T-helper 1 cell treated with Interleukin-12 subunit alpha and Interleukin-12 subunit beta and Interleukin-4 antibody, amounts not matched to agents 30 ng/mL and 1 ng/mL, for 36 hours (primary cell): ENCODE measurements around the gene PHKA2. TPM values are rescaled to one million over a fixed set of nuclear protein-coding genes. Genes with fewer than 3 reads are reported as not detected.

ENCODE experiments used
- intact Hi-C: fragments of 100-400 bp; cut with micrococcal nuclease; formaldehyde crosslinking; loops from one replicate; pipeline ENCODE4 v1.15.1; 2024
- total RNA-seq: library from RNA; stranded (reverse); gene quantifications from 2 replicates; pipeline ENCODE4 v1.2.3, GENCODE V29; 2022

Gene PHKA2
- total RNA-seq, 1 donor from 2014 or later, result 20.6 TPM

DNA sequence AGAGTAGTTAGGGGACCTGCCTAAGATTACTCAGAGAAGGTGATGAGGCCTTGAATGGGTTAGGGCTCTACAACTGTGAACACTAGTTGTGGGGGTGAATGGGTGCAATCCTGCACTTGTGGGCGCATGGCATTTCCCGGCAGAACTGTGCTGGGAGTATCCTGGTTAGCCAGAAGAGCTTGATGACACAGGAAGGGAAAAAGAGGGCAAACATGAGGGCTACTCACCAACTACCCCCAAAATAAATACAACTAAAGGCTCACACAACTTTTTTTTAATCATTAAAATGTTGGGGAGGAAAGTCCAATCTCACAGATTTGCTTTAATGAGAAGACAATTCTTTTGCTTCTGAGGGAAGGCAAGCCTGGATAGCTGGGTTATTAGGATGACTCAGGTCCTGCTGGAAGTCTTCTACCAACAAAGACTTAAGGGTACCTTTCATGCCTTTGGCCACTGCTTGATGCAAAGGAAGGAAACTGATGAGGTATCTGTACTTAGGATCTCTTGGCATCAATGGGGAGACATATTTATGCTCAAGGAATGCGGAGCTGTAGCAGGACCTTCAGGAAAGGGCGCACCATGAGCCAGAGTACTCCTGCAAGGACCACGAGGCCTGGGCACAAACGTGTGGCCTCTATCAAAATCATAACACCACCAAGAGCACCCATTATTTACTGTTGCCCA is 2.6 kb downstream of the PHKA2 start:
- intact Hi-C loops, result loop anchor here (10.0 kb wide), 1 partner anchor 1164 kb away; the partner anchor contains the start of gene EIF1AX

DNA sequence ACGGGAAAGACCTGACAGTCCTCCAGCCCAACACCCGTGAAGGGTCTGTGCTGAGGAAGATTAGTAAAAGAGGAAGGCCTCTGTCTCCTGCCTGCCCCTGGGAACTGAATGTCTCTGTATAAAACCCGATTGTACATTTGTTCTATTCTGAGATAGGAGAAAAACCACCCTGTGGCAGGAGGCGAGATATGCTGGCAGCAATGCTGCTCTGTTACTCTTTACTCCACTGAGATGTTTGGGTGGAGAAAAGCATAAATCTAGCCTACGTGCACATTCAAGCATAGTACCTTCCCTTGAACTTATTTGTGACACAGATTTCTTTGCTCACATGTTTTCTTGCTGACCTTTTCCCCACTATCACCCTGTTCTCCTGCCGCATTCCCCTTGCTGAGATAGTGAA is 3.7 kb downstream of the PHKA2 start:
- intact Hi-C loops, result loop anchor here (10.0 kb wide), 1 partner anchor 1165 kb away; the partner anchor contains the start of gene EIF1AX

DNA sequence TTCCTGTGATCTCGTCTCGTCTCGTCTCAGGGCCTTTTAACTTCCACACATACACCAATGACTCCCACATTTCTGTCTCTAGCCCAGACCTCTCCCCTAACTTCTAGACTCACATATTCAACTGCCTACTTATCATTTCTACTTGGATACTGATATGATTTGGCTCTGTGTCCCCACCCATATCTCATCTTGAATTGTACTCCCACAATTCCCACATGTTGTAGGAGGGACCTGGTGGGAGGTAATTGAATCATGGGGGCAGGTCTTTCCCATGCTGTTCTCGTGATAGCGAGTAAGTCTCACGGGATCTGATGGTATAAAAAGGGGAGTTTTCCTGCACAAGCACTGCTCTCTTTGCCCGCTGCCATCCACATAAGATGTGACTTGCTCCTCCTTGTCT is 8.9 kb downstream of the PHKA2 start:
- intact Hi-C loops, result no loop called here

DNA sequence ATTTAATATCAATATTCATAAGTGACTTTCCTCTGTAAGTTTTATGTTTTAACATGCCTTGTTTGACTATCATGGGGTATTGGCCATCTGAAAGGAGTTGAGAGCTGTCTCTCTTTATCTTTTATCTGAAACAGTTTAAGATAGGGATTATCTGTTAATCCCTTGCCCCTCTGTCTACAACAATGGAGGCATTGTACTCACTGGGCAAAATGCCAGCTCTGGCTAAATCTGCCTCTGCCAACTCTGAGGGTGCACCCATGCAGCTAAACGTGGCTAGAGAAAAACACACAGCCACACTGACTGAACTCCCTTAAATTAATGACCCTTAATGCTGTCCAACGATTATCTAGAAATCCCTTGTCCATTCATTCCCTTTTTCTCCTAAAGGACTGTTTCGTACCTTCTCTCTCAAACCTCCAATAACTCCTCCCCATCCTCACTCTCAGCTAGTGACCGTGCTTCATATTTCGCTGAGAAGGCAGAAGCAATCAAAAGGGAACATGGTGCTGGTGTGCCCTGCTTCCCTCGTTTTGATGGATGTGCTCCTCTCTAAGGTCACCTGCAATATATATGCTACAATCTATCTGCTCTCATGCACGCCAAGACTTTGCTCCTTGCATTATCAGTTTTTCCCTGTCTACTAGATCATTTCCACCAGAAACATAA is 10.3 kb downstream of the PHKA2 start:
- intact Hi-C loops, result no loop called here

DNA sequence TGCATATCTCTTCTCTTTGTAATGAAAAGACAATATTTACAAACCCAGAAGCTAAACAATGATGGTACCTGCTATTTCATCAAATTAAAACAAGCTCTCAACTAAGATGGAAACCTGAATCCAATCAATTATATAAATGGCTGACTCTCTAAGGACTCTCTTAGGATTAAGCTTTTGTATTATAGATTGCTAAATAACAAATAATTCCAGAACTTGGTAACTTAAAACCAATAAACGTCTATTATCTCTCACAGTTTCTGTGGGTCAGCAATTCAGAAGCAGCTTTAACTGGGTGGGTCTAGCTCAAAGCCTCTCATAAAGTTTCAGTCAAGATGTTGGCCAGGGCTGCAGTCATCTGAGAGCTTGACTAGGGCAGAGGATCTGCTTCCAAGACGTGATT is 12.4 kb downstream of the PHKA2 start:
- intact Hi-C loops, result no loop called here

DNA sequence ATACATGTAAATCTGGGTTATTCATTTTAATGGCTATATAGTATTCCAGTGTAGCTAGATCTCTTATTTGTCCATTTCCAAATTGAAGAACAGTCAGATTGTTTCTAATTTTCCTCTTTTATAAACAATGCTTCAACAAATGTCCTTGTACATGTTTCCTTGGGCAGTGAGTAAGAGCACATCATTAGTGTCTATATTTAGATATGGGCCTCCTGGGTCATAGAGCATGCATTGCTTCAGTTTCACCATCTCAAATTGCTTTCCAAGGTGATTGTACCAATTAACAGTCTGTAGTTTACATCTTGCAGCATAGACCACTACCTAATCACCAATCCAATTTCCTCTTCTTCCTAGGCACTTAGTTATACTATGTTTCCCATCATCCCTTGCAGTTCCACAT is 13.4 kb downstream of the PHKA2 start:
- intact Hi-C loops, result no loop called here

DNA sequence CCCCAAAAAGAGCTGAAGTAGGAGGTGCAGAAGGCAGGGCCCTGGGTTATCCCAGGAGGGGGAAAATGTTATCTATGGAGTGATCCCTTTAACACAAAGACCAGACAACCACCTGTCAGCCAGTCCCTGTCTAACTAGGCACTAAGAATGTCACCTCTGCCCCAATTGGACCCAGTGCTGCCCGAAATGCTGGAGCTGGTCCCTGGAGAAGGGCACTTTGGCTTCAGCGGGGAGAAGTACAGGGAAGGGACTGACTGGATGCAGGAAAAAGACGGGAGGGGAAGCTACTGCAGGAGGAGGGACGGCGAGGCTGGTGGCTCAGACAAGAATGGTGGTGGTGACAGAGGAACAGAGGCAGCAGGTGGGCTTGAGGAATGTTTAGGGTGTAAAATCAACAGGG is 17.3 kb downstream of the PHKA2 start:
- intact Hi-C loops, result no loop called here

DNA sequence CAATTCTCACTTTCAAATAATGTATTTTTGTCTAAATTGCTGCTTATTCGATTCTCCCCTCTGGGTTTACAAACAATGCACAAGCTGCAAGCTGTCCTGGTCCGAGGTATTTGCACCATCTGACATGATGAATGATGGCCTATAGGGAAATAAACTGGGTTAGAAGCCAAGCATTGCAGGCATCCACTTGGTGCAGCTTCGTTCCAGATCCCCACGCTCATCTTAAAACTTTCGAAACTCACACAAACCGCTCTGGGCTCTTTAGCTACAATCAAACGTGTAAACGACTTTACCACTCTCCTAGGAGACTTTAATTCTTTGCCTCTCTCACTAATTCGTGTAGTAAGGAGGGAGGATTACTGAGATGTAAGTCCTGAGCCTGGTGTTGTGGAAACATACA is 19.0 kb downstream of the PHKA2 start:
- intact Hi-C loops, result no loop called here

DNA sequence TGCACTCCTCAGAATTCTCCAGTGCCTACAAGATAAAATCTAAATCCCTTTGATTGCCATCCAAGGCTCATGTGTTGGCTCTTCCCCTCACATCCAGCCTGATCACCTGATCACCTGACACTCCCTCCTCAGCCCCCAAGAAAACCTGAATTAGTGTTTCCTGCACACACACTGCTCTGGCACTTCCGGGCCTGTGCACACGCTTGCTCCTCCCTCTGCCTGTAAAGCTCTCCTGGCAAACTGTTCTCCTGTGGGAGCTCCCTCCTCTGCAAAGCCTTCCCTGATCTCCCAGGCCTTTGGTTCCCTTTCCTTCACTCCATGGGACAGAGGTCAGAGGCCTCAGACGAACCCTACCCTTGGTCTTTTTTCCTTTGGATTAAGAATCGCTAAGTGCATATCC is 19.9 kb downstream of the PHKA2 start:
- intact Hi-C loops, result no loop called here

DNA sequence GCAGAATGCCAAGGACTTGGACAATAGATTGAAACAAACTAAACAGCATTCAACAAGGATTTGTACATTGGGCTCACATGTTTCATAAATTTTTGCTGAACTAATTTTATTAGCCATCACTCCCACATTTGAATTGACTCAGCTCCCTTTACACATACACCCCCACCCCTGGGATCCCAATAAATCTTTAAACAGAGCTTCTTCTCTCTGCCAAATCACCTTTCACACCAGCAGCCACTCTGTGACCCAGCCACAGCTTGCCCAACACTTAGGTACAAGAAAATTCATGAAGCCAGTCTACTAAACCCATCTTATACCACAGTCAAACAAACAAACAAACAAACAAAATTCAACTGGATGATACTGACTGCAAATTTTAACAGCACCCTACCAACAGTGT is 21.6 kb downstream of the PHKA2 start:
- intact Hi-C loops, result no loop called here

DNA sequence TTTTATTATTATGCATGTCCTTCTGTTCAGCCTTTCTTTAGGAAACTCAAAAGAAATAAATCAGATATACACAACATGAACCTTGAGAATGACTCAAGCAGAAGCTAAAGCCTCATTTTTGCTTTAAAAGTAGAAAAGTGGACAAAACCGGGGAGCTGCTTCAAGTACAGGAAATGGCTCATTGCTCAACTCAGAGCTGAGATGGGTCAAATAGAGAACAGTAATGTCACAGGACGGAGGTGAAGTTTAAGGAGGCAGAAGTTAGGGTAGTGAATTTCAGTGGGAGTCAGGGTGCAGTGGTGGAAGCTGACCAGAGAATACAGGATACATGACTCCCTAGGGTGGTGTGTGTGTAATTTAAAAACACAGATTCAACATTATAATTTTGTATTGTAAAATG is 22.2 kb downstream of the PHKA2 start:
- intact Hi-C loops, result no loop called here

DNA sequence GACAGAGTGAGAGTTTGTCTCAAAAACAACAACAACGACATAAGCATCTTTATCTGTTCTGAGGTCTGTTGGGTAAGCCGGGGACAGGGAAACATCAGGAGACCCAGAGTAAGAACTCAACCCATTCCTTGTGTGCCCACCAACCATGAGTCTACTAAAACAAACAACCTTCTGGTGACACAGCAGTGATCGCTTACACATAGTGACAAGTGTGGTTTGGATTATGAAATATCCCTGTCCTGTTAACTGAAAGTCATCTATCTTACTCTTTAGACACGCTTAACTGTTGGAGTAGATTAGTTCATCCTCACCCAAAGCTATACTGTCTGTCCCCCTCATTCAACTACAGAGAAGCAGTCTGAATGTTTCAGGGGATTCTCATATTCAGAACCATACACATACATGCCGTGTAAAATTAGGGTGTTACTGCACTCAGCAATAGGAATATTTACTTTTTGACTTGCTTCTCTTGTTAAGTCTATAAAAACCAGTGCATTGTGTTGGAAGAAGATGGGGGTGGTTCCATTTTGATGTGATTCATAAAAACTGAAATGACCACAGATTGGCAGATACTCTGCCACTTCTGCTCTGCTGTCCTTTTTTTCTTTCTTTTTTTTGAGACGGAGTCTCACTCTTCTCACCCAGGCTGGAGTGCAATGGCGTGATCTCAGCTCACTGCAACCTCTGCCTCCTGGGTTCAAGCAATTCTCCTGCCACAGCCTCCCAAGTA is 27.4 kb downstream of the PHKA2 start:
- intact Hi-C loops, result no loop called here

DNA sequence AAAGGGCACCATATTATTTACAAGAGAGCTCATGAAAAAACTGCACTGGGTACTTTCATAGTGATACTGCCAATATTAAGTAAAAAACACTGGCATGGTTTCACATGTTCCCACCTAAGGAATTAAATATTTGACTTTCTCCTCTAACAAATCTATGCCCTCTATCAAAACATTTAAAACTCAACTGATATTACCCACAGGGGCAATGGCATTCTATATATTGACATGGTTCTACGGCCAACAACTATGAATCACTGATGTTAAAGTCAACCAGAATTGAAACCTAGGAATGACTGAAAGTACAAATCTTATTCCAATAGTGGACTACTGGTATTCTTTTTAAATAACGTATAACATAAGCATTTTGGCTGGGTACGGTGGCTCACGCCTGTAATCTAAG is 28.2 kb downstream of the PHKA2 start:
- intact Hi-C loops, result no loop called here

DNA sequence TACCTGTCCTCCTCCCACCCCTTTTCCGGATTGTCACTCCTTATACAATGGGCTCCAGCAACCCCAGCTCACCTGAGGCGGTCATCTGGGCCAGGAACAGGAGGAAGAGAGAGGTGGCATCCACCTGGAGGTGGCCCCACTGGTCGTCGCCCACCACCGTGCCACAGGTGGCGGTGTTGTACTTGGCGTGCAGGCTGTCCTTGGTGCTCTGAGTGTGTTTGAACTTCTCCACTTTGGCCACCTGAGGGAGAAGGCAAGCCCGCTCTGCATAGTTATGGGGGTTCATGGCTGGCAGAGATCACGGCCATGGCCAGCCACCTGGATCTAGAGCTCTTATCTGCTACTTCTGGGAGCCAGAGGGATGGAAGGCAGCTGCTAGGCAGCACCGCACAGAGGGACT is 32.9 kb downstream of the PHKA2 start:
- intact Hi-C loops, result no loop called here

DNA sequence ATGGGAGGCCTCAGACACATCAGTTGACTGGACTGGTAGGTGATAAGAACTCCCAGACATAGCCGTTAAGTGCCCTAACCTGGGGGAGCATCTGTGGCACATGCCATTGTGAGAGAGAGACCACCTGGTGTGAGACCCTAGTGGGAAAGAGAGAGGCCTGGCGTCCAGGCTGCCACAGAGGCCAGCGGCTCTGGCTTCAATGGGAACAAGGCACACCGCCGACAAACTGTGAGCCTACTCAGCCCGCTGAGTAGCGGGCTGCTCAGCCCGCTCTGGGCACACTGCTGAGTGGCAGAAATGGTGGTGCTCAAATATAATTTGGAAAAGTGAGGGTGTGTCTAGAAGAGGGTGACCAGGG is 34.0 kb downstream of the PHKA2 start:
- intact Hi-C loops, result no loop called here

DNA sequence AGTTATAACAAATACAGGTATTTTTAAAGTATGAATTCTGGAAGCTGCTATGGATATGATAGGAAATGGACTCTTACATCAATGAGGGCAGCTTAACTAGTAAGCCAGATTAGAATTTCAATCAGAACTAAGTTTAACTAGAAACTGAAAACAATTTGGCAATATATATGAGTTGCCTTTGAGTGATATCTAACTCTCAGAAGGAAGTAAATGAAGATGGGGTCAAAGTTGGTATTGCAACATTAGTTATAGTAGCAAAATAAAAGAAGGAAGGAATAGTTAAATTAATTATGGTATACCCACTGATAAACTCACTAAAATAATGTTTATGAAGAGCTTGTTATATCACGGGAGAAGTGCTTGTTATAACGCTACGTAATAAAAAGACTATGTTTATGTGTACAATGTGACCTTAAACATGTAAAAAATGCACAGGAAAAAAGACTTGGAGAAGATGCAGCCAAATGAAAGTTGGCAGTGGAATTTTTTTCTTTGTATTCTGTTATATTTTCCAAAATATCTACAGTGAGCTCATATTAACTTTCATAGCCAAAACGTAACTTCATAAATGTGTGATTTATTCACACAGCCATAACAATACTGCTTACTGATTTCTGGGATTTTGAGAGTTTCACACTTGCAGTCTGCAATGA is 34.5 kb downstream of the PHKA2 start:
- intact Hi-C loops, result no loop called here

DNA sequence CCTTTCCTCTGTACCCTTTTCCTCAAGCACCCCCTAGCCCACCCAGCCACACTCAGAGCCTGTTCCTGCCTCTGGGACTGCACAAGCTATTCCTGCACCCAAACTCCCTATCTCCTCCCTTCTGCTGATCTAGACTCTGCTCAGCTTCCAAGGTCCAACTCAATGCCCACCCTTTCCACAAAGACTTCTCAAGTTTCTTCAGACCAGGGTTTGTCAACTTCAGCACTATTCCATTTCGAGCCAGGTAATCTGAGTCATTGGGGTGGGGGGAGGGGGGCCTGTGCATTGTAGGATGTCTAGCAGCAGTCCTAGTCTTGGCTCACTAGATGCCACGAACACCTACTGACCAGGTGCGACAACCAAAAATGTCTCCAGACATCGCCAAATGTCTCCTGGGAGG is 37.3 kb downstream of the PHKA2 start:
- intact Hi-C loops, result no loop called here

DNA sequence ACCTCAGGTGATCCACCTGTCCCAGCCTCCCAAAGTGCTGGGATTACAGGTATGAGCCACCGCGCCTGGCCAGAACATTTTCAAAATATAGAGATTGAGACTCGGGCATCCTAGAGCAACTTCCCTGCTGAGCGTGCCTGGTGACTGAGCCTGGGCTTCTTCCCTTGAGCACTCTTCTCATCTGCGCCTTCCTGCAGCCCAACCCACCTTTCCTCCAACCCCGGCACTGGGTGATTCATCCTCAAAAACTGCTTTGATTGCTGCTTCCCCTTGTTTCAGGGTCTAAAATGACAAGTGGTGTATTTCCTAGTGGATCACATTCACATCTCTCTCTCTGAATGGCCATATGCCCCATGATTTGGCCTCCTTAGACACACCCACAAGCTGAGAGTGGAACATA is 37.8 kb downstream of the PHKA2 start:
- intact Hi-C loops, result no loop called here

DNA sequence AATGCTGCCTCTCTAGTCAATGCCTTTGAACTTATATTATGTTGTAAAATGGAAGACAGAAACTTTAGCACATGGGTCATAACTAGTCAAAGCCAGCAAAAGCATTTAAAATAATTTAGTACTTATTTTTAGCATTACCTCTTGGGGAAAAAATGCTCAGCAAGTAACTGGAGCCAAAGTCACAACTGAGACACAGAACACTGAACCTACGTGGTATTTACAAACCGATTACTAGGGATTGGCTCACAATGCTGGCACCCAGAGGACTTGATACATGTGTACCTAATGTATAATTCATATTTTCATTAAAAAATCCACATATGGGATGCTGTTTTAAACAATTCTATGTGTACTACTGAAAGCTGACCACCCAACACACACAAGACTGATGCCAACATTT is 38.4 kb downstream of the PHKA2 start:
- intact Hi-C loops, result no loop called here

DNA sequence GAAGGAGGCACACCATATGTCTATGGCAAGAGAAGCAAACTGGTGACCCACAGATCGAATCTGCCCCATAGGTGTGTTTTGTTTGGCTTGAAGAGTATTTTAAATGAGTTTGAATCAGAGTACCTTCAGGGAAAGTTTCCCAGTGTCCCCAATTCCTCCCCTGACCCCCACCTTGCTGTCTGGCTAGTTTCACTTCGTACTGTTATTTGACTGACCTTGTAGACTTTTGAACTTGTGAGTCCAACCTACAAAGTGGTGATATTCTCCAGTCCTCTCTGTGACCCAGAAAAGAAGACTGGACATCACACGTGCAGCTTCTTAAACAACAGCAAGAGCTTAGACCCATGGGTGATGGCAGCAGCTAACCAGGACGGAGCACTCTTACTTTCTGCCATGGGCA is 39.4 kb downstream of the PHKA2 start:
- intact Hi-C loops, result no loop called here

DNA sequence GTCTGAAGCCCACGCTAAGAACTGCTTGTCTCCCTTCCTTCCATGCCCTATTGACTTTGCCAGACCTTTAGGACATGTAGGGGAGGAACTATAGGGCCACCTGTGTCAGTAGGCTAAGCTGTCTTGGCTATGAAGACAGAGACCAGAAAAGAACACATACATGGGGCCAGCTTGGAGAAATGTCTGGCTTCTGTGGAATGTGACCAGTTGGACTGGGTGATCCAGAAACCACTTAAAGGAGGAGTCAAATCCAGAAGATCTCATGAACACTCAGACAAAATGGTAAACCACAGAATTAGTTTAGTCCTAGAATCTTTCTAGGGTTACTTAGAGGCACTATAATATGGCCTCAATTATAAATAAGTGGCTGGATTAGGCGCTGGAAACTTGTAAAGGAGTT is 42.0 kb downstream of the PHKA2 start:
- intact Hi-C loops, result no loop called here

DNA sequence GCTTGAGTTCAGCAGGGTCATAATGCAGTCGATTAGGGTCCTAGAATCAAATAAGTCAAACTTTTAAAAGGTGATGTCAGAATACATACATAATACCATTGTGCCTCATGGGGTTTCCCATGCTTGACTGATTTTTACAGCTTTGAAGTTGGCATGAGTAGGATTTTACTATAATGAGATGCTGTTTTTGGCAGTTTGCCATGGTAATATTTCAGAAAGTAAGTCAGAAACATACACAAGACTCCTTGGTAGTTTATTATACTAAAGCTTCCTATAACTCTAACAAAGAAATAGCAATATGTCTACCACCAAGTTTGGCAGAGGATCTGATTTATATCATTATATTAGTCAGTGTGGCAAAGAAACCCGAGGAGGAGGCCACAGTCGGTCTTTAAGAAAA is 45.2 kb downstream of the PHKA2 start:
- intact Hi-C loops, result no loop called here
